GM12878 (cell line): ENCODE measurements around the gene SPAG16. TPM values are rescaled to one million over a fixed set of nuclear protein-coding genes. Genes with fewer than 3 reads are reported as not detected.
A peak's percentile ranks its signal among the peaks of the same experiment; 100 is the strongest.

Experiments
- ASH2L ChIP-seq: fragments of 300-600, 200-600 bp; sonication (generic); IDR thresholded peaks from 2 replicates; pipeline ENCODE4 v1.6.1; 2017; ENCODE audit warnings: low read depth, mild to moderate bottlenecking, borderline replicate concordance
- ATF7 ChIP-seq: fragments of 450-650 bp; IDR thresholded peaks from 2 replicates; pipeline ENCODE4 v1.6.1; 2016; ENCODE audit warnings: low read depth, mild to moderate bottlenecking
- BHLHE40 ChIP-seq, 2 experiments: fragments of 450-650 bp in 1 of 2; IDR thresholded peaks; 2 replicates each; pipeline ENCODE4 v1.6.1; 2011 to 2017; ENCODE audit warnings: low read depth in 2 of 2, borderline replicate concordance in 1 of 2, improper control_type of control experiment in 1 of 2, low read length in 1 of 2, mild to moderate bottlenecking in 1 of 2
- DPF2 ChIP-seq: fragments of 450-650 bp; IDR thresholded peaks from 2 replicates; pipeline ENCODE4 v1.6.1; 2017; ENCODE audit warnings: mild to moderate bottlenecking
- HDGF ChIP-seq: fragments of 450-650 bp; IDR thresholded peaks from 2 replicates; pipeline ENCODE4 v1.6.1; 2016; ENCODE audit warnings: antibody characterized with exemption
- IKZF1 ChIP-seq: fragments of 450-650 bp; conservative IDR thresholded peaks from 2 replicates; pipeline ENCODE4 v1.6.1; 2017; ENCODE audit warnings: antibody characterized with exemption, mild to moderate bottlenecking
- JUNB ChIP-seq: IDR thresholded peaks from 2 replicates; pipeline ENCODE4 v1.6.1; 2016; ENCODE audit warnings: antibody characterized with exemption, mild to moderate bottlenecking
- MEF2A ChIP-seq: IDR thresholded peaks from 2 replicates; pipeline ENCODE4 v1.6.1; 2011; ENCODE audit warnings: low read depth, mild to moderate bottlenecking, low read length, moderate library complexity; ENCODE audit not compliant: insufficient read depth
- MTA2 ChIP-seq: fragments of 450-650 bp; IDR thresholded peaks from 2 replicates; pipeline ENCODE4 v1.6.1; 2016; ENCODE audit warnings: low read depth, mild to moderate bottlenecking, moderate library complexity
- NR2F1 ChIP-seq: fragments of 450-650 bp; conservative IDR thresholded peaks from 2 replicates; pipeline ENCODE4 v1.6.1; 2017; ENCODE audit warnings: mild to moderate bottlenecking
- POLR2AphosphoS5 ChIP-seq: IDR thresholded peaks from 2 replicates; pipeline ENCODE4 v1.6.1; 2011; ENCODE audit warnings: mild to moderate bottlenecking, low read length, inconsistent platforms
- POU2F2 ChIP-seq: IDR thresholded peaks from 3 replicates; pipeline ENCODE4 v1.6.1; 2011; ENCODE audit warnings: low read depth, mild to moderate bottlenecking, low read length, borderline replicate concordance
- SPI1 ChIP-seq: IDR thresholded peaks from 2 replicates; pipeline ENCODE4 v1.6.1; 2011; ENCODE audit warnings: low read depth, mild to moderate bottlenecking, low read length, moderate library complexity, borderline replicate concordance; ENCODE audit not compliant: insufficient read depth
- ZZZ3 ChIP-seq: IDR thresholded peaks from 2 replicates; pipeline ENCODE4 v1.6.1; 2011; ENCODE audit warnings: low read depth; ENCODE audit not compliant: control insufficient read depth, insufficient read length
- polyA plus RNA-seq, 11 experiments: library from polyadenylated mRNA; depleted of rRNA in 4 of 11; unstranded in 6 of 11; stranded (reverse) in 5 of 11; fragments of >200 nt; fragmentation: Nextera tagmentation in 4 of 11; fragmentation: Illumina TruSeq in 1 of 11; extraction: Ambion mirVana in 4 of 11; extraction: Trizol in 1 of 11; gene quantifications; 1 replicate in 1 of 11; 2 replicates in 10 of 11; pipeline versions ENCODE4 v1.2.1 to v1.2.3, GENCODE V29; 2011 to 2016; ENCODE audit warnings: inconsistent platforms in 2 of 11, missing spikeins in 2 of 11, low read depth in 1 of 11
- total RNA-seq, 4 experiments: library from RNA; depleted of rRNA in 3 of 4; stranded (reverse); fragments of >200 nt in 3 of 4; fragmentation: Illumina TruSeq in 1 of 4; extraction: Trizol in 1 of 4; gene quantifications; 2 replicates each; pipeline versions ENCODE4 v1.2.1 to v1.2.3, GENCODE V29; 2013 to 2021
- TF ChIP-seq, protein P1 (sequence below): IDR thresholded peaks from 2 replicates; pipeline ENCODE4 v1.6.1; 2012; ENCODE audit warnings: low read length, inconsistent platforms
- TF ChIP-seq, protein P2 (sequence below): fragments of 450-650 bp; IDR thresholded peaks from 2 replicates; pipeline ENCODE4 v1.6.1; 2016; ENCODE audit warnings: mild to moderate bottlenecking
- TF ChIP-seq, protein P3 (sequence below): fragments of 450-650 bp; IDR thresholded peaks from 2 replicates; pipeline ENCODE4 v1.6.1; 2017; ENCODE audit warnings: mild to moderate bottlenecking, low read depth, inconsistent platforms; ENCODE audit not compliant: poor library complexity, severe bottlenecking

The SPAG16 gene
- total and polyA plus RNA-seq, 10 of the 15 experiments (the other 5 are each of a cell fraction or from before 2014, with no cell fraction given), result 6.0 to 25.0 (median 15.2) TPM

DNA sequence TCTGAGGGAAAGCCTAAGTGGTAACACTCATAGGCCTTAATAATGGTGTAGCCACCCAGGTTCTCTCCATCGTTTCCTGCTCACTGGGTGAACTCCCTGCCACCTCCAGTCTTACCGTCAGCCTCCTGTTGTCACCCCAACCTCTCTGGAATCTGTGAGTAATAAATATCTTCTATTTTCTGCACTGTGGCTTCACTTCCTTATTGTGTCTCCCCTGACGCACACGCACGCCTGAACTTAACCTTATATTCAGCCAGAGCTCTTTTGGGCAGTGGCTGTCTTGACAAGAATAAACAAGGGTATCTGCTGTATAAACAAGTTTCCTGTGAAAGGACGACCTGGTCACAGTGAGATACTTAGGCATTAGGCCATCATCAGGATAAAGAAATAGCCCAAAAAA, 467.2 kb downstream of the SPAG16 start (continued):
- TF ChIP-seq POLR2AphosphoS5, result 0 out of 2 replicates have a peak, but pooled peaks have one; percentile 24
- TF ChIP-seq, protein P1, sequence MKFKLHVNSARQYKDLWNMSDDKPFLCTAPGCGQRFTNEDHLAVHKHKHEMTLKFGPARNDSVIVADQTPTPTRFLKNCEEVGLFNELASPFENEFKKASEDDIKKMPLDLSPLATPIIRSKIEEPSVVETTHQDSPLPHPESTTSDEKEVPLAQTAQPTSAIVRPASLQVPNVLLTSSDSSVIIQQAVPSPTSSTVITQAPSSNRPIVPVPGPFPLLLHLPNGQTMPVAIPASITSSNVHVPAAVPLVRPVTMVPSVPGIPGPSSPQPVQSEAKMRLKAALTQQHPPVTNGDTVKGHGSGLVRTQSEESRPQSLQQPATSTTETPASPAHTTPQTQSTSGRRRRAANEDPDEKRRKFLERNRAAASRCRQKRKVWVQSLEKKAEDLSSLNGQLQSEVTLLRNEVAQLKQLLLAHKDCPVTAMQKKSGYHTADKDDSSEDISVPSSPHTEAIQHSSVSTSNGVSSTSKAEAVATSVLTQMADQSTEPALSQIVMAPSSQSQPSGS, result peak; percentile 69
- TF ChIP-seq MEF2A, result 0 out of 2 replicates have a peak, but pooled peaks have one; percentile 62
- TF ChIP-seq DPF2, result peak; percentile 81
- no peak for TF ChIP-seq ZZZ3
- peak; percentile 28; the same call in 1 of the 2 replicates for TF ChIP-seq HDGF
- peak; percentile 56; the same call in 1 of the 3 replicates for TF ChIP-seq POU2F2
- peak; percentile 78 for TF ChIP-seq IKZF1
- TF ChIP-seq SPI1, result peak; percentile 94
- TF ChIP-seq NR2F1, result peak; percentile 74
- TF ChIP-seq, protein P2, sequence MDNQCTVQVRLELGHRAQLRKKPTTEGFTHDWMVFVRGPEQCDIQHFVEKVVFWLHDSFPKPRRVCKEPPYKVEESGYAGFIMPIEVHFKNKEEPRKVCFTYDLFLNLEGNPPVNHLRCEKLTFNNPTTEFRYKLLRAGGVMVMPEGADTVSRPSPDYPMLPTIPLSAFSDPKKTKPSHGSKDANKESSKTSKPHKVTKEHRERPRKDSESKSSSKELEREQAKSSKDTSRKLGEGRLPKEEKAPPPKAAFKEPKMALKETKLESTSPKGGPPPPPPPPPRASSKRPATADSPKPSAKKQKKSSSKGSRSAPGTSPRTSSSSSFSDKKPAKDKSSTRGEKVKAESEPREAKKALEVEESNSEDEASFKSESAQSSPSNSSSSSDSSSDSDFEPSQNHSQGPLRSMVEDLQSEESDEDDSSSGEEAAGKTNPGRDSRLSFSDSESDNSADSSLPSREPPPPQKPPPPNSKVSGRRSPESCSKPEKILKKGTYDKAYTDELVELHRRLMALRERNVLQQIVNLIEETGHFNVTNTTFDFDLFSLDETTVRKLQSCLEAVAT, result 0 out of 2 replicates have a peak, but pooled peaks have one; percentile 37
- peak; percentile 59; the same call in 1 of the 2 replicates for TF ChIP-seq ASH2L
- TF ChIP-seq, protein P3, sequence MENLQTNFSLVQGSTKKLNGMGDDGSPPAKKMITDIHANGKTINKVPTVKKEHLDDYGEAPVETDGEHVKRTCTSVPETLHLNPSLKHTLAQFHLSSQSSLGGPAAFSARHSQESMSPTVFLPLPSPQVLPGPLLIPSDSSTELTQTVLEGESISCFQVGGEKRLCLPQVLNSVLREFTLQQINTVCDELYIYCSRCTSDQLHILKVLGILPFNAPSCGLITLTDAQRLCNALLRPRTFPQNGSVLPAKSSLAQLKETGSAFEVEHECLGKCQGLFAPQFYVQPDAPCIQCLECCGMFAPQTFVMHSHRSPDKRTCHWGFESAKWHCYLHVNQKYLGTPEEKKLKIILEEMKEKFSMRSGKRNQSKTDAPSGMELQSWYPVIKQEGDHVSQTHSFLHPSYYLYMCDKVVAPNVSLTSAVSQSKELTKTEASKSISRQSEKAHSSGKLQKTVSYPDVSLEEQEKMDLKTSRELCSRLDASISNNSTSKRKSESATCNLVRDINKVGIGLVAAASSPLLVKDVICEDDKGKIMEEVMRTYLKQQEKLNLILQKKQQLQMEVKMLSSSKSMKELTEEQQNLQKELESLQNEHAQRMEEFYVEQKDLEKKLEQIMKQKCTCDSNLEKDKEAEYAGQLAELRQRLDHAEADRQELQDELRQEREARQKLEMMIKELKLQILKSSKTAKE, result peak; percentile 57
- TF ChIP-seq ATF7, result peak; percentile 70; the same call in 1 of the 2 replicates
- TF ChIP-seq BHLHE40 (IDR thresholded peaks at IDR 0.05; ENCODE audit: borderline replicate concordance in 1 of 2, low read depth in 2 of 2, low read length in 1 of 2), result peak; percentile 50 to 61; a peak in 2 of 4 replicates
- TF ChIP-seq JUNB, result peak; percentile 10; the same call in 1 of the 2 replicates
- TF ChIP-seq MTA2, result peak; percentile 88
